ENCODE data around the gene CCDC30.
A peak's percentile ranks its signal among the peaks of the same experiment; 100 is the strongest.
"Not testable (repeated sequence)": the region's sequence is repeated elsewhere in the genome, so short reads cannot be mapped to it uniquely, and the experiment has no call there.

Gene CCDC30

DNA sequence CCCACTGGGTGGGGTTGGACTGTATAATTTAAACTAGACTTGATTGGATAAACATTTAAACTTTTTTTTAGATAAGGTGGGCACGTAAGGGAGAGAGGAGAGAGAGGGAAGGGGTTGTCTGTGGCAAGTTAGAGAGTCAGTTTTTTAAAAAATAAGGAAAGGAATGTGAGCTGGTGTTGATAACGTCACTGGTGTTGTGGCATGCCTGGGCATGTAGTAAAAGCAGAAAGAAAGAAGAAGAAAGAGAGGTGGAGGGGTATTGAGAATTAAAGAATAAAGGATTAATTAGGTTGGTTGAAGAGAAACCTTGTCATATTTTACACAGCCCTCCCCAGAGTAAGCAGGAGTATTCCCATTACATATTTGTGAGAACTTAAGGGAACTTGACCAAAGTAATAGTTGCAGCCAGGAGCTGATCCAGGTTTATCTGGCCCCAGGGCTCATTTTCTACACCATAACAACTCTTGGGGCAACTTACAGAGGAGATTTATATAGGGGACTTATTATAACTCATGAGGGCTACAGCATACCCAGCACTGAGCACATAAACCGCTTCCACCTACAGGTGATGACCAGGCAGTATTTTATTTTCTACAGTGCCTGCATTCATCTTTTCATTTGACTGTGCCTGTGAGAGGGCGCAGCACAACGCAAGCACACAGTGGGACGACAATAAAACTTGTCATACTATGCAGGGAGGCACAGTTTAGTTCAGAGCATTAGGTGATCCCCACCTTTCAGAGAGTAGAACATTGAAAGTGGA, 70.2 kb downstream of the CCDC30 start:
- DNase-seq = no peak

DNA sequence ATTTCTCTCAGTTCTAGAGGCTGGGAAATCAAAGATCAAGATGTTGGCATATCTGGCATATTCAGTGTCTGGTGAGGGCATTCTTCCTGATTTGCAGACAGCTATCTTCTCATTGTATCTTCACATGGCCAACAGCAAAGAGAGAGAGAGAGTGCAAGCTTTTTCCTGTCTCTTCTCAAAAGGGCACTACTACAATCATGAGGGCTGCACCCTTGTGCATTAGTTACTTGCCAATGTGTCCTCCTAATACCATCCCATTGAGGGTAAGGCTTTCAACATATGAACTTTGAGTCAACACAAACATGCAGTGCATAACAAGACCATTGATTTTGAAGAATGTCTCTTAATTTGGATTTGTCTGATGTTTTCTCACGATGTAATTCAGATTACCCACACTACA, 78.0 kb downstream of the CCDC30 start:
- no peak for DNase-seq

DNA sequence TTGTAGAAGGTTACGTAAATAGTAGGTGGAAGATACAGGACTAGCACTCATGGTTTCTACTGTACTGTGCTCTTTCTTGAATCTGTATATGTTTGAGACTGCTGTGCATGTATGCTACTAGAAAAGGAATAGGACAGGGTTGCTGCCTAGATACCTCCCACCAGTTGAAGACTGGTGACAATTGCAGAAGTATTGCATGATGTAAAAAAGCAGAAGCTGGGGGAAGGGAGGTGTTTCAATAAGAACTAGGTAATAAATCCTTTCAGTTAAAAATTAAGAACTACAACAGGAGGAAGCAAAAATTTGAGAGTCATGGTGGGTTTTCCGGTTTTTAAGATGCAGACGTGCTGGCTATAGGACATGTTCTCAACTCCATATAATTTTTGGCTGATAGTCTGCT, 88.1 kb downstream of the CCDC30 start:
- no peak for DNase-seq

DNA sequence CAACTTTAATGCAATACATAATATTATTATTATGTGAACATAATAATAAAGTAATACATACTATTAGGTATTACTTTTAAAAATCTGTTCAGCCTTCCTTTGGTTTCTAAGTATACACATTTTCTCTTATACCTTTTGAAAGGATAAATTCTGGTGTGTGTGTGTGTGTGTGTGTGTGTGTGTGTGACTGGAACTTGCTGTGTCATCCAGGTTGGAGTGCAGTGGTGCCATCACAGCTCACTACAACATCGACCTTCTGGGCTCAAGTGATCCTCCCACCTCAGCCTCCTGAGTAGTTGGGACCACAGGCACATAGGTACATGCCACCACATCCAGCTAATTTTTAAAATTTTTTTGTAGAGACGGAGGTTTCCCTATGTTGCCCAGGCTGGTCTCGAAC, 88.5 kb downstream of the CCDC30 start:
- DNase-seq = no peak

DNA sequence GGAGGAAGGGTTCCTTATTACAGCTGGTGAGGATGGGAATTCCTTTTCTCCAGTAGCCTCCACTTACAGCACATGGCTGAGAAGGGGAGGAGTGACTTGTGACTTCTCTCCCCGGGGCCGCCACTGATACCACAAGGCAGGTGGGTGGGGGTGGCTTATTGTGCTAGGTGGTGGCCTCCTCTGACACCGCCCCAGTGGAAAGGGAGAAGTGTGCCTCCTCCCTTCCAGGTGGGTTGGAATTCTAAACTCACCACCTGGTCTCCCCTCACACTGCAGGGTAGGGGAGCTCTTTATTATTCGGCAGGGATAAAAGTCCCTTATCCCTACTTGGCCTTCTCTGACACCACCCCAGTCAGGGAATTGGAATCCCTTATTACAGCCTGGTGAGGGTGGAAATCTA, 89.5 kb downstream of the CCDC30 start:
- no peak for DNase-seq

DNA sequence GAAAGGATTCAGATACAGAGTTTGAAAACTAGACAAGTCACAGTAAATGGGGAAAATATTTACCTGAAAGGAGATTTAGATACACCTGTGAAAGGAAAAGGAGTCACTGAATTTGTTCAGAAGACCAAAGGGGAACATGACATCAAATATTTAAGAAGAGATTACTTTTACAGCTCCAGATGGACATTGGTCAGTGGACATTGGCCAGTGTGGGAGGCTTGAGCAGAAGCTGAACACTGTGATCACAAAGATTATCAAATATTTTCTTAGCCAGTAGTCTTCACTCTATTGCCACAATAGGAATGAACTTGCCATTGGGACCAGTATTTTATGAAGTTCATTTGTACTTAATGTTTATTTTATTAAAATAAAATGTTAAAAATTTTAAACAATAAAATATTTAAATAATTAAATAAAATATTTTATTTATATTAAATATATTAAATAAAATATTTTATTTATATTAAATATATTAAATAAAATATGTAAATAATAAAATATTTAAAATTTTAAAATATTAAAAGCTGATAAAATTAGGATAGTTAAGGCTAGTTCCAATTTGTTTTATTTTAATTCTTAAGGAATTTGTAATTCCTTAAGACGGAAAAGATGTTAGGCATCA, 94.3 kb downstream of the CCDC30 start:
- DNase-seq = no peak

DNA sequence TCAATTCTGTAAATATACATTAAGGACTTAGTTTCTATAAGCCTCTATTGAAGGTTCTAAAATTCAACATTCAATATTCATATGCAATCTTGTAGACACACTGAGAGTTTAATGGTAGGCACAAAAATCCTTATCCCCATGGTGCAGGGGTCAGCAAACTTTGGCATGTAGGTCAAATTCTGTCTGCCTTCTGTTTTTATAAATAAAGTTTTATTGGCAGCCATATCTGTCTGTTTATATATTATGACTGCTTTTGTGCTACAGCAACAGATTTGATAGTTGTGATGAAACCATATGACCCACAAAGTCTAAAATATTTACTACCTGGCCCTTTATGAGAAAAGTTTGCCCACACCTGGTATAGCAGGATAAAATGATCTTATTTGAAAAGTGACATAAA, 104.0 kb downstream of the CCDC30 start:
- DNase-seq = no peak

DNA sequence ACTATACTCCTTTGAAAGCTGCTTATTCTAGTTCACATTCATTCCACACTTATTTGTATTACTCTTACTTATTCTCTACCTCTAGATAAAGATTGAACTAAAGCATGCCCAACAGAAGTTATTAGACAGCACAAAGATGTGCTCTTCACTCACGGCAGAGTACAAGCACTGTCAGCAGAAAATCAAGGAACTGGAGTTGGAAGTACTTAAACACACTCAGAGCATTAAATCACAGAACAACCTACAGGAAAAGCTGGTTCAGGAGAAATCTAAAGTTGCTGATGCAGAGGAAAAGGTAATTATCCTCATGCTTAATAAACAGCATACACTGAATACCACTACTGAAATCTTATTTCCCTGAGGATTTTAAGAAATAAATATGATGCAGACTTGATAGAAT, 113.8 kb downstream of the CCDC30 start:
- no peak for DNase-seq

DNA sequence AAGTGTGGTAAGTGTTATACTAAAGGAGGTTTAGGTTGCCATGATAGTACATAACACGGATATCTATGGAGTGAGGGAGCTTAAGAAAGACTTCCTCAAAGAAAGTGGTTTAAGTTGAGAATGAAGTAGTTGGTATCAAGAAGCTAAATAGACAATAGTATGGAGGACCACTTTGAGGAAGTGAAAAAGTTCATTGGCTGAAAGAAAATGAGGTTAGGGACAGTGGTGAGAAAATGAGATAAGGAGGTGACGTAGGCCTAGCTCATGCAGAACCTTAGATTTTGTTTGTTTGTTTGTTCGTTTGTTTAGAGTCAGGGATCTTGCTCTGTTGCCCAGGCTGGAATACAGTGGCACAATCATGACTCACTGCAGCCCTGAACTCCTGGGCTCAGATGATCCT, 122.9 kb downstream of the CCDC30 start:
- no peak for DNase-seq

DNA sequence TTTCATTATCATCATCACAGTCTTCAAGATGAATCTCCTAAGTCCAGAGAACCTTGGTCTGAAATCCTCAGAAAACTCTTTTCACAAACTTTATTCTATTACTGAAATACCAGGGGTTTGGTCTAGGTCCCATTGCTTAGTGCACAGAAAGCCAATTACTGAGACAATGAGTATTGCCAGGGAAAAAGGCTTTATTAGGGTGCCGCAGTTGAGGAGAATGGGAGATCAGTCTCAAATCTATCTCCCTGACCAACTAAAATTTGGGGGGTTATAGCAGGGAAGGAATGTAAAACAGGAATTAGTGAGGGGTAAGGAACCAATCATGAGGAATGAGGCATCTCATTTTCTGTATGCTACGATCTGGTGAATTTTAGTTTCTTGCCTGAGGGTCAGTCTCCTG, 124.7 kb downstream of the CCDC30 start:
- no peak for DNase-seq

DNA sequence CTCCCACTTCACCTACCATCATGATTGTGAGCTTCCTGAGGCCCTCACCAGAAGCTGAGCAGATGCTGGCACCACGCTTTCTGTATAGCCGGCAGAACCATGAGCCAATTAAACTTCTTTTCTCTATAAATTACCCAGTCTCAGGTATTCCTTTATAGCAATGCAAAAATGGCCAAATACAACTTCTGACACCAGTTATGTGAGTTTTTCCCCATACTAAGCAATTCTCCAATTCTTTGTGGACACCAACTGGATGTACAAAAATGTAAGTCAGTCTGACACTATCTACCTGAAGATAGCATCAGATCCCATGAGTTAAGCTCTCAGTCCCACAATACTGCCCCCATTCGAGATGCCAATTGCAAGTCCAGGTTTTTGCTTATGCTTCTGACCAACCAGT, 129.7 kb downstream of the CCDC30 start:
- no peak for DNase-seq

DNA sequence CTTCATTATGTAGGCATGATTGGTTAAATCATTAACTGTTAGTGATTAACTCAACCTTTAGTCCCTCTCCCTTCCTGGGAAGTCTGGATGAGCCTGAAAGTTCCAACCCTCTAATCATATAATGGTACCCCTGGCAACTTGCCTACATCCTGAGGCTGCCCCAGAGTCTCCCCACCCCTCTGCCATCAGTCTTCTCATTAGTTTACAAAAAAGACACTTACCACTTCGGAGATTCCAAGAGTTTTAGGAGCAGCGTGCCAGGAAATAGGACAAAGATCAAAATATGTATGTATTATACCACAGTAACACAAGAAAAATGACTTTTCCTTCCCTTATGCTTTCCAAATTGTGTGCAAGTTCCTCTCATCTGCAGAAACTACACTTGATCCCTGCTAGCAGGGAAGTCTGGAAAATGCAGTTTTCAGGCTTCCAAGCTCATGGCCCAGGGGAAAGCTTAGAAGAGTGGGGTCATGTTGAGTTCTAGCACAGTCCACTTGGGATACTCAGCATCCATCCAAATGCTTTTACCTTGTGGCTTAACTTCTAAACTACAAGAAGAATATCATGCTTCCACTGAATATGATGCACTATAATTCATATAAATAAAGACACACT, 130.5 kb downstream of the CCDC30 start:
- DNase-seq = no peak

DNA sequence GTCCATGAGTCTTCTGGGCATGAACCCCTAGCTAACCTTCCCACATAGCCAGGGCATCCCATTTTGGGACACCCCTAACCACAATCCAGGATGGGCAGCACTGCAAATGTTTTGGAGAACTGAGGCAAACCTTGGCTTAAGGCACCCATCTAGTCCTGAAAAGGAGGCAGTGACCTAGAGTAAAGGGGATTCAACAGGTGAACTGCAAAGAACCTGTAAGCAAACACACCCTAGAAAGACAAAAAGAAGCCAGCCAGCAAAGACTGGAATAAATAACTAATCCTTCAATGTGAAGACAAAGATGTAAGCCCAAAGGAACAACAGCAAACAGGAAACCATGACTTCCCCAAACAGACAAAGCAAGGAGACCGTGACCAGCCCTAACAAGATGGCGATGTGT, 138.4 kb downstream of the CCDC30 start:
- DNase-seq = no peak

DNA sequence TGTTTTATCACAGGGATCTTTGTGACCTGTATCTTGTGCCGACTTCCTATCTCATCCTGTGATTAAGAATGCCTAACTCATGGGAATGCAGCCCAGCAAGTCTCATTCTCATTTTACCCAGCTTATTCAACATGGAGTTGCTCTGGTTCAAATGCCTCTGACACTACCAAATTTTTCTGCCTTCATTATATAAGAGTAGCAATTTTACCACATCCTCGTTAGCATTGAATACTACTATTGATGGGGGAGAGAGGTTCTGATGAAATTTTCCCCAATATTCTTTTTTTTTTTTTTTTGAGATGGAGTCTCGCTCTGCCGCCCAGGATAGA, 150.7 kb downstream of the CCDC30 start:
- DNase-seq = no peak

DNA sequence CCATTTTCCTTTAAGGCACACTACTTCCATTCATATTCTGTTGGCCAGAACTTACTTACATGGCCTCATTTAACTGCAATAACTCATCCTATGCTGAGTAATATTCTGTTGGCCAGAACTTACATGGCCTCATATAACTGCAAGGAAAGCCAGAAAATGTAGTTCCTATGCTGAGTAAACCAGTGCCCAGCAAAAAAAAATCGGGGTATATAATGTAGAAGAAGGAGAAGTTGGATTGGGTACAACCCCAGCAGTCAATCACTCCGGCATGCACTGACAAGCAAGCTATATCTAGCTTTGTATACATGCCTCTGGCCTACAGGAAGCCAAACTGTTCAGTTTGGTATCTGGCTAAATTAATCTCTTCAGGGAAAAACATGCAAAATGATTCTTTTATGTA, 155.8 kb downstream of the CCDC30 start:
- DNase-seq = no peak

DNA sequence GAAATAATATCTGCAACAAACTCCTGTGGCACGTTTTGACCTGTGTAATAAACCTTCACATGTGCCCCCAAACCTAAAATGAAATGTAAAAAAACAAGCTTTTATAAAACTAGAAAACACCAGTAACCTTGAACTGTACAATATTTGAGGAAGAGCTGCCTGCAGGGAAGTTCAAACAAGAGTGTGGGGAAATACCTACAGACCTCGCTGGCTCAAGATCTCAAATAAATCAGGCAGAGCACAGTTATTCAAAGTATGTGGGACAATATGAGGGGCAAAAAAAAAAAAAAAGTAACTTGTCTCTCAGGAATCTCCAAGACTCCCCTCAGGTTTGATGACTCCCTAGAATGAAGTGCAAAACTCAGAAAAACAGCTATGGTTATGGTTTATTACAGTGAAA, 157.2 kb downstream of the CCDC30 start:
- DNase-seq = no peak

DNA sequence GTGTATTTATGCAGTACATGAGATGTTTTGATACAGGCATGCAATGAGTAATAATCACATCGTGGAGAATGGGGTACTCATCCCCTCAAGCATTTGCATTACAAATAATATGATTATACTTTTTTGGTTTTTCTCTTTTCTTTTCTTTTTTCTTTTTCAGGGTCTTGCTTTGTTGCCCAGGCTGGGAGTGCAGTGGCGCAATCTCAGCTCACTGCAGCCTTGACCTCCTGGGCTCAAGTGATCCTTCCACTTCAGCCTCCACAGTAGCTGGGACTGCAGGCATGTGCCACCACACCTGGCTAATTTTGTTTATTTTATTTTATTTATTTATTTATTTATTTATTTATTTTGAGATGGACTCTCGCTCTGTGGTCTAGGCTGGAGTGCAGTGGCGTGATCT, 158.1 kb downstream of the CCDC30 start:
- DNase-seq = not testable (repeated sequence)

DNA sequence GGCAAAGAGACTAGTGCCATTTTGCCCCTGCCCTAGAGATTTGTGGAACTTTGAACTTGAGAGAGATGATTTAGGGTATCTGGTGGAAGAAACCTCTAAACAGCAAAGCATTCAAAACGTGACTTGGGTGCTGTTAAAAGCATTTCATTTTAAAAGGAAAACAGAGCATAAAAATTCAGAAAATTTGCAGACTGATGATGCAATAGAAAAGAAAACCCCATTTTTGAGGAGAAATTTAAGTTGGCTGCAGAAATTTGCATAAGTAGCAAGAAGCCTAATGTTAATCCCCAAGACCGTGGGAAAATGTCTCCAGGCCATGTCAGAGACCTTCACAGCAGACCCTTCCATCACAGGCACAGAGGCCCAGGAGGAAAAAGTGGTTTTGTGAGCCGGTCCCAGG, 164.1 kb downstream of the CCDC30 start:
- not testable (repeated sequence) for DNase-seq

DNA sequence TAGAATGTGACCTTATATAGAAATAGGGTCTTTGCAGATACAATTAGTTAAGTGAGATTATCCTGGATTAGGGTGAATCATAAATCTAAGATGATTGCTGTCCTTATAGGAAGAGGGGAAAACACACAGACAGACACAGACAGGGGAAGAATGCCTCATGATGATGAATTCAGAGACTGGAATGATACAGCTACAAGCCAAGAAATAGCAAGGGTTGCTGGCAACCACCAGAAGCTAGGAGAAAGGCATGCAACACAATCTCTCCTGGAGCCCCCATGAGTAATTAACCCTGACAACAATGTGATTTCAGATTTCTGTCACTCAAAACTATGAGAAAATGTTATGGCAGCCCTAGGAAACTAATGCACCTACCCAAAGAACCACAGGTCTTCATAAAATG, 176.0 kb downstream of the CCDC30 start:
- no peak for DNase-seq

DNA sequence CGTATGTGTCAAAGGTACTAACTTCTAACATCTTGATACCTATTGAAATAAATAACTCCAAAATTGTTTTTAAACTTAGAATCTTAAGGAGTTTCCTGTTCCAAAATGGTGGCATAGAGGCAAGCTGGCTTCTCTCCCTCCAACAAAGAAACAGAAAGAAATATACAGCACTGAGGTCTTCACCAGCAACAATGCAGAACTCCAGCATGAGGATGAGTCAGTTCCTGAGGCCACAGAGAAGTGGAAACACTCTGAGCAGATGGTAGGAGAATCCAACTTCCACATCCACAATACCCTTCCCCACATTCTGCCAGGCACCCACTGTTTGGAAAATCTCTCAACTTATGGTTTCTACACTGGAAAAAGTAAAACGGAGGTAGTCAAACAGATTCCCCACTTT, 183.0 kb downstream of the CCDC30 start:
- no peak for DNase-seq

DNA sequence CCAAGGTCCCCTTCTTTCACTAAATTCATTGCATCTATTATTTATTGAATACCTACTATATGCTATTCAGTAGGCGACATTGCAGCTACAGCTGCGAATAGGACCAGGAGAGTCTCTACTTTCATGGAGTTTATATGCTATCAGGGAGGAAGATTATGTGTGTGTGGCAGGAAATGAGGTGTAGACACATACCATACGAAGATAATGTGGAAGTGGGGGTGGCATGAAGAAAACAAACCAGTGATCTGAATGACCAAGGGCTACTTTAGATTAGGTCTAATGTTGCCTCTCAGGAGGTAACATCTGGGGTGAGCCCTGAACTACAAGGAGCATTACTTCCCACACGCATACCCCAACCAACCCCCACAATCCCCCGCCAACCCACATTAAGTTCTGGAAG, 194.1 kb downstream of the CCDC30 start:
- DNase-seq = no peak

DNA sequence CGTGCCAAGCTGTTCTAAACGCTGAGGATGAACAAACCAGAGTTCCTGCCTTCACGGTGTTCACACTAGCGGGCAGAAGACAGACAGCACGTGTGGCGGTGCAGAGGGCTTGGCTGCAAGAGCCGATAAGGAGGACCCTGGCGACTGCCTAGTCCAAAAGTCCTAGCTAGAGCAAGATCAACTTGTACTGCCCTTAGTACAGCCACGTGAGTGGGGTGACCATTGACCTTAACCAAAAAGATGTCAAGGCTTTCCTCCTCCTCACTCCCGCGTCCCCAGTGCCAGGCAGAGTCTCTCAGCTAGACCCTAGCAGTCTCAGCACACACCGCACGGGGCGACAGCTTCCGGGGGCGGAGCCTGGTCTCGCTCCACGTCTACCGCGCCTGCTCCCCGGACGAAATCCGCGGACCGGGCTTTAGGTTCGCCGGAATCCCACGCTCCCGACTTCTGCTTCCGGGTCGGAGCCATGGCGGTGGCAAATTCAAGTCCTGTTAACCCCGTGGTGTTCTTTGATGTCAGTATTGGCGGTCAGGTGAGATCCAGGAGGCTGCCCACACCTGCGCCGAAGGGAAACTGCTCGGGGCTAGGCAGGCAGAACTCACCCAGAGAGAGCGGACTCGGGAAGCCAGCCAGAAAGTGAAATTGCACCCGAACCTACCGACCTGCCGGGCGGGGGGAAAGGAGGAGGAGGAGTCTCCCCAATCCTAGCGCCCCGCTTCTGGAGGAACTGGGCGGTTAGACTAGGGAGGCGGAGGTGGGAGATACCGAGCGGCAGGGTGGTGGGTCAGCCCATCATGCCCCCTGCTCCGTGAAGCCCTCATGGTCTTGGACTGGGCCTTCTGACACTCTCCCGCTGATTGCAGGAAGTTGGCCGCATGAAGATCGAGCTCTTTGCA, 195.1 kb downstream of the CCDC30 start, which contains the start of gene PPIH:
TSS of gene PPIH (plus strand) at position 443 of the 896 bp plus-strand sequence. CDS start at position 467, 24 bp downstream.
- peak; percentile 91 for DNase-seq

DNA sequence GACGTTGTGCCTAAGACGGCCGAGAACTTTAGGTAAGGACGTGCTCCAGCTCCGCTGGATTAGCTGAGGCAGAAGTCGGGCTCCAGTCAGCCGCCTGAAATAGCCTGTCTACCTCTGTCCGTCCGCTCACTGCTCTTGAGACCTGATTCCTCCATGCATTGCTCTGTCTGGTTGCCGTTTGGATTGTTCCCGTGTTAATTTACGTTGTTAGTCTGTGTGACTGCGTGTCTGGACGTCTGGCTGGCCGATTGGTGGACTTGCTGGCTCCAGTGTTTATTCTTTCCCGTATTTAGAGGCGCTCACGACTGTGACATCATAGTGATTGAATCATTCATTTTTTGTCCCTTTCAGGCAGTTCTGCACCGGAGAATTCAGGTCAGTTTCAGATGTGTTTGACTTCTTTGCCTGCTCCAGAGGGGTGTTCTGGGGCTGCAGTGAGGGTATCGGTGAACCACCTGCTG, 195.8 kb downstream of the CCDC30 start:
- no peak for DNase-seq

All from NCI-H2029 treated with DMSO at 0.1 percent for 48 hours (cell line).